ENCODE data around the gene CECR2. TPM values are rescaled to one million over a fixed set of nuclear protein-coding genes. Genes with fewer than 3 reads are reported as not detected.
A peak's percentile ranks its signal among the peaks of the same experiment; 100 is the strongest.

The CECR2 gene
- total and polyA plus RNA-seq, 5 donors from 2014 or later: not detected

DNA sequence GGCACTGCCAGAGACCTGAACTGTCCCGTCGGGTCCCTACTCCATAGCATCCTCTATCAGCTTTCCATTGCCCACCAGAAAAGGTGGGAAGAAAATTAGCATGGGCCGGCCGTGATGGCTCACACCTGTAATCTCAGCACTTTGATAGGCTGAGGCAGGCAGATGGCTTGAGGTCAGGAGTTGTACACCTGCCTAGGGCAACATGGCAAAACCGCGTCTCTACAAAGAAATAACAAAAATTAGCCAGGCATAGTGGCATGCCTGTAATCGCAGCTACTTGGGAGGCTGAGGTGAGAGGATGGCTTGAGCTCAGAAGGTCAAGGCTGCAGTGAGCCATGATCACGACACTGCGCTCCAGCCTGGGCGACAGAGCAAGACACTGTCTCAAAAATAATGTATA, 197.5 kb downstream of the CECR2 start:
- H3K27me3 ChIP-seq (ENCODE audit: control insufficient read depth, insufficient read depth, low read length): no peaks in the 10 kb centered on the region
- no peaks in the 10 kb centered on the region for H3K4me1 Mint-ChIP-seq
- no peak overlapping the region for H3K4me3 Mint-ChIP-seq
- no peaks in the 10 kb centered on the region for H3K36me3 Mint-ChIP-seq
- no peak overlapping the region for H3K27ac ChIP-seq (ENCODE audit: insufficient read depth, low read length, poor library complexity, severe bottlenecking)
- H3K27ac Mint-ChIP-seq: no peak overlapping the region
- H3K4me1 ChIP-seq (ENCODE audit: control insufficient read depth, insufficient read depth, low read length, poor library complexity, severe bottlenecking): no peaks in the 10 kb centered on the region
- no peaks in the 10 kb centered on the region for H3K9me3 ChIP-seq (ENCODE audit: control insufficient read depth in 2 of 2, low read length in 2 of 2)
- no peaks in the 10 kb centered on the region for H3K9me3 Mint-ChIP-seq
- H3K4me3 ChIP-seq (ENCODE audit: low read depth, low read length): no peak overlapping the region
- no peaks in the 10 kb centered on the region for H3K36me3 ChIP-seq (ENCODE audit: control insufficient read depth, insufficient read depth, low read length)
- H3K27me3 Mint-ChIP-seq: peaks cover 11% of the 10 kb centered on the region
- DNase-seq: no peak
- no peak for ATAC-seq (ENCODE audit: low read depth in 2 of 2)

GRCh38 chr22:17569971-17570511, 200.8 kb downstream of the CECR2 start:
- no peak overlapping the region for H3K4me3 ChIP-seq (ENCODE audit: low read depth, low read length)
- H3K4me1 ChIP-seq (ENCODE audit: control insufficient read depth, insufficient read depth, low read length, poor library complexity, severe bottlenecking): no peaks in the 10 kb centered on the region
- Mint-ChIP-seq H3K4me1 (no peaks in the 10 kb centered on the region), H3K4me3 (no peak overlapping the region), H3K9me3 (no peaks in the 10 kb centered on the region), H3K36me3 (no peaks in the 10 kb centered on the region), H3K27me3 (peaks cover 6% of the 10 kb centered on the region), H3K27ac (no peak overlapping the region)
- no peak overlapping the region for H3K27ac ChIP-seq (ENCODE audit: insufficient read depth, low read length, poor library complexity, severe bottlenecking)
- ATAC-seq (ENCODE audit: low read depth in 2 of 2) (no peak), DNase-seq (no peak)
- no peaks in the 10 kb centered on the region for H3K36me3 ChIP-seq (ENCODE audit: control insufficient read depth, insufficient read depth, low read length)
- no peaks in the 10 kb centered on the region for H3K9me3 ChIP-seq (ENCODE audit: control insufficient read depth in 2 of 2, low read length in 2 of 2)
- no peaks in the 10 kb centered on the region for H3K27me3 ChIP-seq (ENCODE audit: control insufficient read depth, insufficient read depth, low read length)

GRCh38 chr22:17570851-17571631, 201.8 kb downstream of the CECR2 start:
- no peaks in the 10 kb centered on the region for H3K36me3 Mint-ChIP-seq
- H3K27ac Mint-ChIP-seq: peak overlapping the region in 1 of 3 donors; percentile 17
- H3K36me3 ChIP-seq (ENCODE audit: control insufficient read depth, insufficient read depth, low read length): no peaks in the 10 kb centered on the region
- H3K27me3 Mint-ChIP-seq: peaks cover 6% of the 10 kb centered on the region
- ATAC-seq (ENCODE audit: low read depth in 2 of 2): no peak
- no peaks in the 10 kb centered on the region for H3K9me3 ChIP-seq (ENCODE audit: control insufficient read depth in 2 of 2, low read length in 2 of 2)
- H3K9me3 Mint-ChIP-seq: no peaks in the 10 kb centered on the region
- no peak overlapping the region for H3K4me3 ChIP-seq (ENCODE audit: low read depth, low read length)
- DNase-seq: no peak
- no peaks in the 10 kb centered on the region for H3K4me1 Mint-ChIP-seq
- no peak overlapping the region for H3K27ac ChIP-seq (ENCODE audit: insufficient read depth, low read length, poor library complexity, severe bottlenecking)
- H3K4me3 Mint-ChIP-seq: no peak overlapping the region
- no peaks in the 10 kb centered on the region for H3K27me3 ChIP-seq (ENCODE audit: control insufficient read depth, insufficient read depth, low read length)
- no peaks in the 10 kb centered on the region for H3K4me1 ChIP-seq (ENCODE audit: control insufficient read depth, insufficient read depth, low read length, poor library complexity, severe bottlenecking)

- no peaks in the 10 kb centered on the region for H3K36me3 Mint-ChIP-seq
- H3K4me1 ChIP-seq (ENCODE audit: control insufficient read depth, insufficient read depth, low read length, poor library complexity, severe bottlenecking): no peaks in the 10 kb centered on the region
- no peaks in the 10 kb centered on the region for H3K27me3 Mint-ChIP-seq
- H3K4me3 ChIP-seq (ENCODE audit: low read depth, low read length): no peak overlapping the region
- DNase-seq (no peak), ATAC-seq (ENCODE audit: low read depth in 2 of 2) (no peak)
- H3K36me3 ChIP-seq (ENCODE audit: control insufficient read depth, insufficient read depth, low read length): no peaks in the 10 kb centered on the region
- no peak overlapping the region for H3K27ac ChIP-seq (ENCODE audit: insufficient read depth, low read length, poor library complexity, severe bottlenecking)
- no peaks in the 10 kb centered on the region for H3K9me3 Mint-ChIP-seq
- no peaks in the 10 kb centered on the region for H3K9me3 ChIP-seq (ENCODE audit: control insufficient read depth in 2 of 2, low read length in 2 of 2)
- no peaks in the 10 kb centered on the region for H3K4me1 Mint-ChIP-seq
- no peak overlapping the region for H3K4me3 Mint-ChIP-seq
- H3K27me3 ChIP-seq (ENCODE audit: control insufficient read depth, insufficient read depth, low read length): no peaks in the 10 kb centered on the region
- H3K27ac Mint-ChIP-seq: no peak overlapping the region
Measured at GRCh38 chr22:17575151-17575550, 205.9 kb downstream of the CECR2 start.

DNA sequence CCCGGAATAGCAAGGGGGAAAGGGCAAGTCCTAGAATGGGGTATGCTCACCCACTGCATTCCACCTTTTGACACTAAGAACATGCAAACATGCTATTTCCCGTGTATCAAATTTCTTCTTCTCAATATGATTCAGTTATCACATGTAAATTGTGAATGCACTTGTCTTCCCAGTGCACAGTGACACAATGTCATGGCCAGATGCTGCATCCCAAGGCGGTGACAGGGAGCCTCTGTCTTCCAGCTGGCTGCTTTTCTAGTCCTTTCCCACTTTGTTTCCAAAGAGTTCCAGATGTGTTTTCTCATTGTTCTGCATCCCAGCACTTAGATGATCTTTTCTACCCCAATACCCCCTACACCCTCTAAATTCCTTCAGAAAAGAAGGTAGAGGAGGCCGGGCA, 206.4 kb downstream of the CECR2 start:
- Mint-ChIP-seq H3K4me1 (no peaks in the 10 kb centered on the region), H3K4me3 (no peak overlapping the region), H3K27me3 (no peaks in the 10 kb centered on the region), H3K27ac (no peak overlapping the region), H3K9me3 (no peaks in the 10 kb centered on the region), H3K36me3 (no peaks in the 10 kb centered on the region)
- no peaks in the 10 kb centered on the region for H3K9me3 ChIP-seq (ENCODE audit: control insufficient read depth in 2 of 2, low read length in 2 of 2)
- no peak overlapping the region for H3K27ac ChIP-seq (ENCODE audit: insufficient read depth, low read length, poor library complexity, severe bottlenecking)
- H3K4me3 ChIP-seq (ENCODE audit: low read depth, low read length): no peak overlapping the region
- no peaks in the 10 kb centered on the region for H3K36me3 ChIP-seq (ENCODE audit: control insufficient read depth, insufficient read depth, low read length)
- no peak for DNase-seq
- H3K4me1 ChIP-seq (ENCODE audit: control insufficient read depth, insufficient read depth, low read length, poor library complexity, severe bottlenecking): no peaks in the 10 kb centered on the region
- H3K27me3 ChIP-seq (ENCODE audit: control insufficient read depth, insufficient read depth, low read length): no peaks in the 10 kb centered on the region
- ATAC-seq (ENCODE audit: low read depth in 2 of 2): no peak

DNA sequence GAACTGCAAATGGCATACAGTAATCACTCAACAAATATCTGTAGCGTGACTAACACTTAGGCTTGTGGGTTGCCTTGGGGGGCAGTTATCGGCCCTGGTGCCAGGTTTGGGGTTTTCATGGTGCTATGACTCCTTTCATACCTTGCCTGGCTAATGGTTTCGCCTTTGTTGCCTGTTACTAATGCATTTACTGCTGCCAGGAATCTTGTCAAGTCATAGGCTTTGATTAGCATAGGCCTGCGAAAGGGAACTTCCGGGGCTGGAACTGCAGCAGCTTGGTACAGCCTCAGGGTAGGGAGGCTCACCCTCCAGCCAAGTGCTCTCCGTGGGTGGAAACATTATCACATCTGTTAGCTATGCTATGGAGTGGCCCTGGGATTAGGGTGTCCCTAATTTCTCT, 207.2 kb downstream of the CECR2 start:
- ATAC-seq (ENCODE audit: low read depth in 2 of 2) (no peak), DNase-seq (no peak)
- no peak overlapping the region for H3K27ac Mint-ChIP-seq
- Histone ChIP-seq H3K36me3 (ENCODE audit: control insufficient read depth, insufficient read depth, low read length) (no peaks in the 10 kb centered on the region), H3K9me3 (ENCODE audit: control insufficient read depth in 2 of 2, low read length in 2 of 2) (no peaks in the 10 kb centered on the region), H3K27ac (ENCODE audit: insufficient read depth, low read length, poor library complexity, severe bottlenecking) (no peak overlapping the region), H3K4me1 (ENCODE audit: control insufficient read depth, insufficient read depth, low read length, poor library complexity, severe bottlenecking) (no peaks in the 10 kb centered on the region), H3K27me3 (ENCODE audit: control insufficient read depth, insufficient read depth, low read length) (no peaks in the 10 kb centered on the region), H3K4me3 (ENCODE audit: low read depth, low read length) (no peak overlapping the region)
- no peak overlapping the region for H3K4me3 Mint-ChIP-seq
- no peaks in the 10 kb centered on the region for H3K27me3 Mint-ChIP-seq
- no peaks in the 10 kb centered on the region for H3K9me3 Mint-ChIP-seq
- H3K36me3 Mint-ChIP-seq: no peaks in the 10 kb centered on the region
- no peaks in the 10 kb centered on the region for H3K4me1 Mint-ChIP-seq

- Histone ChIP-seq H3K4me1 (ENCODE audit: control insufficient read depth, insufficient read depth, low read length, poor library complexity, severe bottlenecking) (no peaks in the 10 kb centered on the region), H3K4me3 (ENCODE audit: low read depth, low read length) (no peak overlapping the region), H3K9me3 (ENCODE audit: control insufficient read depth in 2 of 2, low read length in 2 of 2) (no peaks in the 10 kb centered on the region), H3K36me3 (ENCODE audit: control insufficient read depth, insufficient read depth, low read length) (no peaks in the 10 kb centered on the region), H3K27ac (ENCODE audit: insufficient read depth, low read length, poor library complexity, severe bottlenecking) (no peak overlapping the region), H3K27me3 (ENCODE audit: control insufficient read depth, insufficient read depth, low read length) (no peaks in the 10 kb centered on the region)
- Mint-ChIP-seq H3K9me3 (no peaks in the 10 kb centered on the region), H3K27me3 (no peaks in the 10 kb centered on the region), H3K27ac (no peak overlapping the region), H3K36me3 (no peaks in the 10 kb centered on the region), H3K4me1 (no peaks in the 10 kb centered on the region), H3K4me3 (no peak overlapping the region)
- DNase-seq: no peak
- ATAC-seq (ENCODE audit: low read depth in 2 of 2): no peak
Measured at GRCh38 chr22:17578136-17578754, 209.0 kb downstream of the CECR2 start.

DNA sequence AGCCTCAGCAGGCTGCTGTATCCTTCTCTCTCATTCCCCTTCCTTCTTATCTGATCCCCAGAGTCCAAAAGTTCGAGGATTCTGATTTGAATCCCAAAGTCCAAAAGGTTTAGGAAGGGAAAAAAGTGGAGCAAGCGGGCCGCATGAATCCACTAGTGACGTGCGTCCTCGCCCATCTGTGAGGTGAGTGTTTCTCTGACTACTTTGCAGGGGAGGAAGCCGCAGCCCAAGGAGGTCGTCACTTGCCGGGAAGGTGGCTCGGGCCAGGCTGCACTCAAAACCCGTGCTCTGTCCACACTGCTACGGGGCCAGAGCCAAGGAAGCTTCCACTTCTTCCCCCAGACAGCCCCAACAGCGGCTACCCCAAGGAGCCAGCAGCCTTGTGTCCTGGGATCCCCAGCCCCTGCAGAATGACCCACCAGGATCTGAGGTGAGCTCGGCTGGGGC, 210.3 kb downstream of the CECR2 start:
- H3K9me3 Mint-ChIP-seq: no peaks in the 10 kb centered on the region
- no peaks in the 10 kb centered on the region for H3K4me1 Mint-ChIP-seq
- Histone ChIP-seq H3K27ac (ENCODE audit: insufficient read depth, low read length, poor library complexity, severe bottlenecking) (no peak overlapping the region), H3K4me3 (ENCODE audit: low read depth, low read length) (no peak overlapping the region), H3K36me3 (ENCODE audit: control insufficient read depth, insufficient read depth, low read length) (no peaks in the 10 kb centered on the region), H3K9me3 (ENCODE audit: control insufficient read depth in 2 of 2, low read length in 2 of 2) (no peaks in the 10 kb centered on the region), H3K27me3 (ENCODE audit: control insufficient read depth, insufficient read depth, low read length) (no peaks in the 10 kb centered on the region), H3K4me1 (ENCODE audit: control insufficient read depth, insufficient read depth, low read length, poor library complexity, severe bottlenecking) (no peaks in the 10 kb centered on the region)
- no peak overlapping the region for H3K27ac Mint-ChIP-seq
- no peak for DNase-seq
- H3K36me3 Mint-ChIP-seq: no peaks in the 10 kb centered on the region
- no peak for ATAC-seq (ENCODE audit: low read depth in 2 of 2)
- no peaks in the 10 kb centered on the region for H3K27me3 Mint-ChIP-seq
- no peak overlapping the region for H3K4me3 Mint-ChIP-seq
